Stimulated activated CD4-positive, alpha-beta T cell treated with anti-CD3 and anti-CD28 coated beads, Interleukin-2, amount 100 ng/mL, for 4 hours (primary cell): ENCODE measurements around the gene EXOC6B.

Experiments
- DNase-seq: peaks from one replicate; pipeline ENCODE4 v3.0.0-alpha.2; 2020; ENCODE audit warnings: low read depth

The EXOC6B gene

DNA sequence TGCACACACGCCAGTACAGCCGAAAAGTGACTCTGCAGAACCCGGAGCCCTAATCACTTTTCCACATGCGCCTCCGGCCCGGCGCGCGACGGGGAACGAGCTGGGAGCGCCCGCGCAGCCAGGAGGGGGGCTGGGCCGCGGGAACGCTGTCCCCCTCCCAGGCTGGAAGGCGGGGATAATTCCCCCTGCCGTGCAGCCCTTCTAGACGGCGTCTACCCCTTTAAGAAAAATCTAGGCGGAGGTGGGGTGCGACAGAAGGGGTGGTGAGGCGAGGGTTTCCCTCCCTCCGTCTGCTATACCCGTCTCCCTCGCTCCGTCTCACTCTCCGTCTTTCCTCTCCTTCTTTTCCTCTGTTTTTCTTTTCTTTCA lies 680.6 kb downstream of the EXOC6B start:
- no peak for DNase-seq

GRCh38 chr2:72144632-72145288 lies 681.1 kb downstream of the EXOC6B start:
- no peak for DNase-seq

DNA sequence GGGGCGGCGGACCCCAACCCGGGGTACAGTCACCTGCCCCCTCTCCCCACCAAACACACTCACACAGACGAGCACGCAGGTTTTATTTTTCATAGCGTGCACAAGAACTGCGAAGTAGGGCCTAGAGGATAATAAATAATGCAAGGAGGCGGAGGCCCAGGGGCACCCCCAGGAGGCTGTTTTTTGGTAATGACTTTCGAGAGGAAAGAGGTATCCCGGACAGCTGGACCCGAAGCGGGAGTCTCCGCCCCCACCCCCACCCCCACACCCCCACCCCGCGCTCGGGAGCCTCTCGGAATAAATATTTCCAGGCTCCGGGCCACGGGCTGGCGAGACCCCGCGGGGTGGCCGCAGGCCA lies 681.6 kb downstream of the EXOC6B start:
- no peak for DNase-seq

DNA sequence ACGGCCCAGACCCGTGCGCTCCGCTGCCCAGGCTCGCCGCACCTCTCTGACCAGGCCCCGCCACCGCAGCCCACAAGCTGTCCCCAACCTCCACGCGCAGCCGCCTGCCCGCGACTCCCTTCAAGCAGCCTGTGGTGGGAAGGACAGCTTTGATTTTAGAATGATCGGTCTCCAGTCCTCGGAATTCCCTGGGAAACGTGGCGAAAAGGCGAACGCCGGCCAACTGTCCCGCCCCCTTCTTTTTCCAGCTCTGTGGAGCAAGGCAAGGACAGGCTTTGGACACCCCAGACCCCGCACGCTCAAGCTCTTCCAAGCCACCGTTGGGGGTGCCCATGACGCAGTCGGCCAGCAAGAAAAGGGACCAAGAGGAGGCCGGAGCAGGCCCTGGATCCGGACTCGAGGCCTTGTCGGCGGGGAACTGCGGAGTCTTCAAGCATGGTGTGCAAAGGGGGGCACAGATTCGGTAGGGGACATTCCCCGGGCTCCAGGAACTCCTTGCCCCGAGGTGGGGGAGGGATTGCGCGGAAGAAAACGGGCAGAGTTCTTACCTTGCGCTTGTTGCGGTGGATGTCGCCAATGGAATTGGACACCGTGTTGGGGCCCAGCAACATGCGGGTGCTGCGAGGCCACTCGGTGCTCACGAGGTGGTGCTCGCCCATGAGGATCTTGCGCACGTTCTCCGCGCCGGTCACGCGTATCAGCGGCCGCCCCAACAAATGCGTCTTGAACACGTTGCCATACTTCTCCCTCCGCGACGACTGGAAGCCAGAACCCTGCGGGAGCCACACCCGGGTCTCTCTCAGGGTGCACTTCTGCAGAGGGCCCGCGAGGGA lies 682.2 kb downstream of the EXOC6B start:
- DNase-seq = no peak

GRCh38 chr2:72142570-72143440 lies 683.0 kb downstream of the EXOC6B start:
- no peak for DNase-seq

GRCh38 chr2:72141881-72142451 lies 683.9 kb downstream of the EXOC6B start:
- DNase-seq = no peak

- DNase-seq = no peak
Measured at GRCh38 chr2:72141032-72141645, 684.7 kb downstream of the EXOC6B start.

DNA sequence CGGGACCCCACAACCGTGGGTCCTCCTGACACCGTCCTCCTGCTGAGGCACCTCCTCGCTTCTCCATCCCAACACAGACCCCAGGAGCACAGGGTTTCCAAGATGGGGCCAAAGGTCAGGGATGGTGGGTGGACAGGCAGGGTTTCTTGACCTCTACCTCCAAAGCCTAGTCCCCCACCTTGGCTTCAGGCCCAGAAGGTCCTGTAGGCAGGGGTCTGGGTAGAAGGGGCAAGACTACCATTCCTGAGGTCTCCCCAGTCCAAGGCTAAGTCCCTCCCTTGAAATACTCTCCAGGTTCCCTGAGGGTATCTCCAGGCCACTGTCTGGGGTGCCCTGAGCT lies 685.2 kb downstream of the EXOC6B start:
- DNase-seq = no peak

GRCh38 chr2:72139874-72140620 lies 685.8 kb downstream of the EXOC6B start:
- DNase-seq = no peak

- DNase-seq = no peak
Measured at GRCh38 chr2:72139471-72139873, 686.4 kb downstream of the EXOC6B start.

DNA sequence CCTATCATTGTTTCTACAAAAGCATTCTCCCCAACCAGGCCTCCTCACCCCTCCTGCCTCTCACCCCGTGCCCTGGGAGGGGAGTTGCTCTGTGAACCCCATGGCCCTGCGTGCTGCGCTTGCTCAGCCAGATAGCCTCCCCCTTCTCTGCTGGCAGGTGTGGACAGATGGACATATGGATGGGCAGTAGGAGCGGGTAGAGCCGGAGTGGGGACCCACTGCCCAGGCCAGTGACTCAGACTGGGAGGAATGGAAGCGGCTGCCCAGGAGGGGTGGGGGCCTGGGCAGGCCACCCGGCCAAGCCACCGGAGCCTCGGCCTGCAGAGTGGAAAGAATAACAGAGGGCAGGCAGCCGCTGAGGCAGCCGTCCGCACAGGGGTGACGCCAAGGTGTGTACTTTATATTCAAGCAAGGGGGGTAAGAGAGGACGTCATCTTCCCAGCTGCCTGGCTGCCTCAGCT lies 686.9 kb downstream of the EXOC6B start:
- no peak for DNase-seq

GRCh38 chr2:72138011-72138881 lies 687.6 kb downstream of the EXOC6B start:
- no peak for DNase-seq

GRCh38 chr2:72137498-72138010 lies 688.3 kb downstream of the EXOC6B start:
- peak; percentile 38 for DNase-seq

- no peak for DNase-seq
Measured at GRCh38 chr2:72136933-72137497, 688.8 kb downstream of the EXOC6B start.

GRCh38 chr2:72136331-72136730 lies 689.5 kb downstream of the EXOC6B start:
- no peak for DNase-seq

DNA sequence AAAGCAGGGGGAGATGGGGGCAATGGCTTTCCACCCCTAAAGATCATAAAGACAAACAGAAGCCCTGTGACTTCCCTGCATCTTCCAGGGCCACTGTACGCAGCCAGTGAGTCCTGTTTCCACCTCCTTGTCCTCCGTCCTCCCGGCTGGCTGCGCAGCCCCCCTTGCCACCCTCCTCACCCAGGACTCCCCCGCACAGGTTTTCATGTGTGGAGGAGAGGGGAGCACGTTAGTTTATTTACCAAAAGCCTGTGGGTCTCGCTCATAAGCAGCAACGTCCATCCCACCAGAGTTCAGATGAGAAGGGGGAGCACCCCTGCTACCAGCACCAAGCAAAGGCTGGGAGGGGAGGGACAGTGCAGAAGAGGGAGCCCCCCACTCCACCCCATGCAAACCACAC lies 689.9 kb downstream of the EXOC6B start:
- no peak for DNase-seq

DNA sequence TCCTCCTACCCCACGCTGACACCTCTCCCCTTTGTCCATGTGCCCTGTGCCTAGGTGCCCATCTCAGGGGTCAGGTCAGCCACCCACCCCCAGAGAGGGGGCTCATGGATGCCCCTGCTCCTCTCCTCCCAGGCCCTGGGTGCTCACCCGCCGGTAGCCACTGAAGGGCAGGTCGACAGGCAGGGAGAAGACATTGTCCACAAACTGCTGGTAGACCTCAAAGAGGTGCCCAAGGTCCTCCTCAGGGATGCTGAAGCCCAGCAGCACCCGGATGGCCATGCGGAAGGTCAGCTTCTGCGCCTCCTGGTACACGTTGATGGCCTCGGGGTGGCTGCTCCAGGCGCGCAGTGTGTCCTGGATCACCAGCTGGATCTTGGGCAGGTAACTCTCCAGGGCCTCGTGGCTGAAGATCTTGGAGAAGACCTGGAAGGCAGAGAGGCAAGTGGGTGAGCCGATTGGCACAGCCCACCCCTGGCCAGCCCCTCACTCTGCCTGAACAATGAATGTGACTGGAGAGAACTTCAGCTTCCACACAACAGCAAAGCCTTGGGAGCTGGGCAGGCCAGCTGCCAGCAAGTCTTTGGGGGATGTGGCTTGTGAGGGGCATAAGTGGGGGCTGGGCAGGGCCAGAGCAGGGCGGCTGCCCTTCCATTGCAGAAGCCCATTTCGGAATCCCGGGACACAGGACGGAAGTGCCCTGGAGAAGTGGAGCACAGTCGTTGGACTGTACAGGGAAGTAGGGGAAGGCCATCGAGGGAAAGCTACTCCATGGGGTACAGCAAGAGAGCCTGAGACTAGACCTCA lies 690.6 kb downstream of the EXOC6B start:
- DNase-seq = no peak

DNA sequence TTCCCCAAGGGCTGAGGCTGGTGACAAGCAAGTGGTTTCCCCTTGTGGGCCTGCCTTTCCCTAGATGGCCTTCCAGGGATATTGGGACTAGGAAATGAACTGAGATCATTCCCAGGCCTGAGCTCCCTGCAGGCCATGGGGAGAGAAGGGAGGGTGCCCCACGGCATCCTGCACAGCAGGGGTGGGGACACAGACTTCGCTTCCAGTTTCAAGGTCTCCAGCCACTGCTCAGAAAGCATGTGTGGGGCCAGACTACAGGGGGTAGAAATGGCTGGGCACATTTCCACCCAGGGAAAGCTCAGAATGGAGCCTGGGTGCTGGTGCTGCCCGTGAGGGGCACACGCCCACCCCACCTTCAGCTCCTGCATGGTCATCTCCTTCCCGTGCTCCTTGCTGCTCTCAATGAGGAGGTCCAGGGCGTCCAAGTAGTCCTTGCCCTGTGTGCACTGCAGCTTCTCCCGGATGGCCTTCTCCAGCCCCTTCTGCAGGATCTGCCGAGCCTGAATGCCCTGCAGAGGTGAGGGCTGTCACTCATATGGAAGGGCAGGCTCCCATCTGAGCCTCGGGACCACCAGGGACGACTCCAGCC lies 691.3 kb downstream of the EXOC6B start:
- DNase-seq = no peak
